Mononuclear cell (primary cell): Measurements from ENCODE around the gene MRPL34. TPM values are rescaled to one million over a fixed set of nuclear protein-coding genes. Genes with fewer than 3 reads are reported as not detected.
A peak's percentile ranks its signal among the peaks of the same experiment; 100 is the strongest.
"Not testable (repeated sequence)": the region's sequence is repeated elsewhere in the genome, so short reads cannot be mapped to it uniquely, and the experiment has no call there.

Experiments used
- H3K27me3 ChIP-seq: 2 replicates; pipeline ENCODE4 v1.6.0; 2011; ENCODE audit warnings: low read length, control low read depth; ENCODE audit not compliant: insufficient read depth
- H3K4me1 ChIP-seq: 2 replicates; pipeline ENCODE4 v1.5.1; 2011; ENCODE audit warnings: mild to moderate bottlenecking, low read length, control low read depth; ENCODE audit not compliant: insufficient read depth
- H3K4me3 ChIP-seq: 2 replicates; pipeline ENCODE4 v1.5.1; 2011; ENCODE audit warnings: mild to moderate bottlenecking, low read length, moderate library complexity
- H3K9me3 ChIP-seq: 2 replicates; pipeline ENCODE4 v1.5.1; 2011; ENCODE audit warnings: low read depth, mild to moderate bottlenecking, control low read depth, low read length
- total RNA-seq: library from RNA; depleted of rRNA; stranded (reverse); fragments of >200 nt; gene quantifications from one replicate; pipeline ENCODE4 v1.2.3, GENCODE V29; 2012

MRPL34 gene
- total RNA-seq, 1 donor, result 22.8 TPM

DNA sequence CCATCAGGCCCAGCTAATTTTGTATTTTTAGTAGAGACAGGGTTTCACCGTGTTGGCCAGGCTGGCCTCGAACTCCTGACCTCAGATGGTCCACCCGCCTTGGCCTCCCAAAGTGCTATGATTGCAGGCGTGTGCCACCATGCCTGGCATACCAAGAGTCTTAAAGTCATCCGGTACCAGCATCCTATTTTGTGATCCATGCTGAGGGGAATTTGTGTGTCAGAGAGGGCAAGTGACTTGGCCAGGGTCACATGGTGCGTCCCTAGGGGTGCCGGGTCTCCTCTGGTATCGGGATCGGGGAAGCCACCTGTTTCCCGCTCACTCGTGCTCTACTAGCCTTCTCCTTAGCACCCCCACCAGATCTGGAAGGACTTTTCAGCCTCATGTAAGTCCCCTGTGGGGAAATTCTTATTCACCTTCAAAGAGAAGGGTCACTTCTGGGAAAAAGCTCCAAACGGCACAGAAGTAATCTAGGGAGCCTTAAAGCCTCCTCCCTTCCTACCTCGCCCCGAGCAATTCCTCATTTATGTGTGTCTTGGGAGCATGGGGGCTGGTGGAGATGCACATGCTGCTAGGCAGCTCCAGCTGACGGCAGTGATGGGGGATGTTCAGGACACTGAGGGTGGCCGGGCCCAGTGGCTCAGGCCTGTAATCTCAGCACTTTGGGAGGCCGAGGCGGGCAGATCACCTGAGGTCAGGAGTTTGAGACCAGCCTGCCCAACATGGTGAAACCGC is 30.1 kb upstream of the MRPL34 start:
- H3K9me3 ChIP-seq, result no peaks in the 10 kb centered on the region
- H3K27me3 ChIP-seq, result no peaks in the 10 kb centered on the region
- H3K4me1 ChIP-seq, result no peaks in the 10 kb centered on the region
- no peak overlapping the region for H3K4me3 ChIP-seq

DNA sequence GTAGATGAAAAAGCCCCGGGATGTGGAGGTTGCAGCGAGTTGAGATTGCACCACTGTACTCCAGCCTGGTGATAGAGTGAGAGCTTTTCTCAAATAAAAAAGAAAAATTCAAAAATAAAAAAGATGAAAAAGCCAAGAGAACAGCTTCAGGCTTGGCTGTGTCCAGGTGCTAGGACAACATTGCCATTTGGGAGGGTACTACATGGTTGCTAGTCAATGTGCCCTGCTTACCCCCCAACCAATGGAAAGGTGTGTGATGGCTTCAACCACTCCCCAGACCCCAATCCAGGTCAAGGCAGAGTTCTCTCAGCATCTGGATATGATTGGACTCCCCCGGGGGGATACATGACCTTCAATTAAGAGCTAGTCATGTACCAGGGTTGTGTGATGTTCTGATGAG is 26.2 kb upstream of the MRPL34 start:
- Histone ChIP-seq H3K27me3 (no peaks in the 10 kb centered on the region), H3K4me3 (no peak overlapping the region), H3K4me1 (peaks cover 23% of the 10 kb centered on the region), H3K9me3 (no peaks in the 10 kb centered on the region)

DNA sequence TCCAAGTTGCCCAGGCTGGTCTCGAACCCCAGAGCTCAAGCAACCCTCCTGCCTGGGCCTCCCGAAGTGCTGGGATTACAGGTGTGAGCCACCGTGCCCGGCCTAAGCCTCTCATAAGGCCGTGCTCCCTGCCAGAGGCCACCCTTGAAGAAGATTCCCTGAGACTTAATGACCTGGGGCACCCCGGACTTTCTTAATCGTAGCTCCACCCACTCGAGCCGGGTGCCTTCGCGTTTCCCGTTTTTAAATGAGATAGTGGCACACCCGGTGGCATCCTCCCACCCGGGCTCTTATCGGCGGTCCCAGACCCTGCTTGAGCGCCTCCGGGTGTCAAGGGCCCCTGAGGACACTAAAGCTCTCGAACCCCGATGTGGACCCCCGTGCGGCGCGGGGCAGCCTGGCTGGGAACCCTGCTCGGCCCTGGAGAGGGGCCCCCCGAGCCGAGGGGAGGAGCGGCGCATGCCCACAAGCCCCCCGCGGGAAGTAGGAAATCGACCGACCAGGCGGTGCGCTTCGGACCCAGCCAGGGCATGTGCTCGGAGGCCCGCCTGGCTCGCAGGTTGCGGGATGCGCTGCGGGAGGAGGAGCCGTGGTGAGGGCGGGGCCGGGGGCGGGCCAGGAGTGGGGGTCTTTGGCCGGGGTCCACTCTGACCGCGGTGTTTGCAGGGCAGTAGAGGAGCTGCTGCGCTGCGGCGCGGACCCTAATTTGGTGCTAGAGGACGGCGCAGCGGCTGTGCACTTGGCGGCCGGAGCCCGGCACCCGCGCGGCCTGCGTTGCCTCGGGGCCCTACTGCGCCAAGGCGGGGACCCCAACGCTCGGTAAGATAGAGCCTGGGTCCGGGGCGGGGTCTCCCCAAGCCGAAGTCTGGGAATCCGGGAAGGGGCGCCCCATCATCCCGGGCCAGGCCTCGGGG is 24.0 kb upstream of the MRPL34 start, which contains the start of gene ANKLE1:
TSS of gene ANKLE1 (plus strand) at position 511 of the 914 bp plus-strand sequence. CDS start at position 531, 20 bp downstream.
- H3K27me3 ChIP-seq, result no peaks in the 10 kb centered on the region
- no peaks in the 10 kb centered on the region for H3K9me3 ChIP-seq
- peak within 1 kb of the TSS; percentile 44 for H3K4me3 ChIP-seq
- H3K4me1 ChIP-seq, result peaks cover 23% of the 10 kb centered on the region

DNA sequence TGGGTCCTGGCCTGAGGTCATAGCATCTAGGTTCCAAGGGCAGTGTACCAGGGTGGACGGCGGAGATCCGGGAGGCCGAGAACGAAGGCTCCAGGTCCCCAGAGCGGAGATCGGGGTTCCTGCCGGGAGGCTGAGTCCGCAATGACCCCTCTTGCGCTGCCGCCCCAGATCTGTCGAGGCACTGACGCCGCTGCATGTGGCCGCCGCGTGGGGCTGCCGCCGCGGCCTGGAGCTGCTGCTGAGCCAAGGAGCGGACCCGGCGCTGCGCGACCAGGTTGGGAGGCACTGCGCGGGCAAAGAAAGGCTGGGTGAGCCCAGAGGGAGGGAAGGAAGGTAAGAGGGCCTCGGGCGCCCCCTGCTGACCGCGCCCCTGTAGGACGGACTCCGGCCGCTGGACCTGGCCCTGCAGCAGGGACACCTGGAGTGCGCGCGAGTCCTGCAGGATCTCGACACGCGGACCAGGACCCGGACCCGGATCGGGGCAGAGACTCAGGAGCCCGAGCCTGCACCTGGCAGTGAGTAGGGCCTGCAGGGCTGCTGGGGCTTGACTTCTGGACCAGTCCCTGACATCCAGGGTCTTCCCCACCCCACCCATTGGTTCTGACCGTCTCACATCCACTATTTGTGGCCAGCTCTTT is 23.1 kb upstream of the MRPL34 start:
- Histone ChIP-seq H3K9me3 (no peaks in the 10 kb centered on the region), H3K4me3 (peak overlapping the region; percentile 44)

DNA sequence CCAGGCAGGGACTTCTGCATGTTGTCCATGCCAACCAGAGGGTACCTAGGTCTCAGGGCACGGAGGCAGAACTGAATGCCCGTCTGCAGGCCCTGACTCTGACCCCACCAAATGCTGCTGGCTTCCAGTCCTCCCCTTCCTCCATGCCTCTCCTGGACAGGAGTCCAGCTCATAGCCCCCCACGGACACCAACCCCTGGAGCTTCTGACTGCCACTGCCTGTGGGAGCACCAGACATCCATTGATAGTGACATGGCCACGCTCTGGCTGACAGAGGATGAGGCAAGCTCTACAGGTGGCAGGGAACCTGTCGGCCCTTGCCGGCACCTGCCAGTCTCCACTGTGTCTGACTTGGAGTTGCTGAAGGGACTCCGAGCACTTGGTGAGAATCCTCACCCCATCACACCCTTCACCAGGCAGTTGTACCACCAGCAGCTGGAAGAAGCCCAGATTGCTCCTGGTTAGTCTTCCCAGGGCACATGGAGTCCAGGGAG is 22.1 kb upstream of the MRPL34 start:
- Histone ChIP-seq H3K27me3 (no peaks in the 10 kb centered on the region), H3K4me1 (peaks cover 23% of the 10 kb centered on the region), H3K9me3 (no peaks in the 10 kb centered on the region), H3K4me3 (no peak overlapping the region)

More for the DNA sequence above, 23.1 kb upstream of the MRPL34 start:
- Histone ChIP-seq H3K27me3 (no peaks in the 10 kb centered on the region), H3K4me1 (peaks cover 23% of the 10 kb centered on the region)

DNA sequence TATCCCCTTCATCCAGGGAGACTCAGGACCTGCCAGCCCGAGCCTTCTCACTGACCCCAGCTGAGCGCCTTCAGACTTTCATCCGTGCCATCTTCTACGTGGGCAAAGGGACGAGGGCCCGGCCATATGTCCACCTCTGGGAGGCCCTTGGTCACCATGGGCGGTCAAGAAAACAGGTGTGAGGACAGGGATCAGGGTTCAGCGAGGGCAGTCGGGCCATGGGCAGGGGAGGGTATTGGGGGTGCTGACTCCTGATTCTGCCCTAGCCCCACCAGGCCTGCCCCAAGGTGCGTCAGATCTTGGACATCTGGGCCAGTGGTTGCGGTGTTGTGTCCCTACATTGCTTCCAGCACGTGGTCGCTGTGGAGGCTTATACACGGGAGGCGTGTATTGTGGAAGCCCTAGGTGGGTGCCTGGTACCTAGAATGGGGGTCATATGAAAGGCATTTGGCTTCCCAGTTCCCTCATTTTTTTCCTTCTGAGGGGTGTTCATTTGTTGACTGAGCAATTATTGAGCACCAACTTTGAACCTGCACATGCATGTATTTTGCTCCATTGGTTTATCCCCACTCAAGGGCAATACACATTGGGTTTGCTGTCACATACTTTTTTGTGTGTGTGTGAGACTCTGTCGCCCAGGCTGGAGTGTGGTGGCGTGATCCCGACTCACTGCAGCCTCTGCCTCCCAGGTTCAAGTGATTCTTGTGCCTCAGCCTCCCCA is 20.1 kb upstream of the MRPL34 start:
- H3K4me3 ChIP-seq, result no peak overlapping the region
- H3K27me3 ChIP-seq, result no peaks in the 10 kb centered on the region
- H3K4me1 ChIP-seq, result peaks cover 23% of the 10 kb centered on the region
- no peaks in the 10 kb centered on the region for H3K9me3 ChIP-seq

DNA sequence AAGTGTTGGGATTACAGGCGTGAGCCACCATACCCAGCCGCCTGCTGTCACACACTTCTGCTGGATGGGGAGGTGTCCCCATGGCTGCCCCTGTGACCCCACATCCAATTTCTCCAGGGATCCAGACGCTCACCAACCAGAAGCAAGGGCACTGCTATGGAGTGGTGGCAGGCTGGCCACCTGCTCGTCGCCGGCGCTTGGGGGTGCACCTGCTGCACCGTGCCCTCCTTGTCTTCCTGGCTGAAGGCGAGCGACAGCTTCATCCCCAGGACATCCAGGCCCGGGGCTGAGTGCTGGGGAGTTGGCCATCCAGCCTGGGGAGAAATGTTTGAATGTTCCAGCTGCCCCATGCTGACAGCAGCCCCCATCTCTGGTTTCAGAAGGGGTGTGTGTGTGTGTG is 19.4 kb upstream of the MRPL34 start:
- Histone ChIP-seq H3K27me3 (no peaks in the 10 kb centered on the region), H3K4me1 (peaks cover 18% of the 10 kb centered on the region), H3K4me3 (no peak overlapping the region), H3K9me3 (no peaks in the 10 kb centered on the region)

DNA sequence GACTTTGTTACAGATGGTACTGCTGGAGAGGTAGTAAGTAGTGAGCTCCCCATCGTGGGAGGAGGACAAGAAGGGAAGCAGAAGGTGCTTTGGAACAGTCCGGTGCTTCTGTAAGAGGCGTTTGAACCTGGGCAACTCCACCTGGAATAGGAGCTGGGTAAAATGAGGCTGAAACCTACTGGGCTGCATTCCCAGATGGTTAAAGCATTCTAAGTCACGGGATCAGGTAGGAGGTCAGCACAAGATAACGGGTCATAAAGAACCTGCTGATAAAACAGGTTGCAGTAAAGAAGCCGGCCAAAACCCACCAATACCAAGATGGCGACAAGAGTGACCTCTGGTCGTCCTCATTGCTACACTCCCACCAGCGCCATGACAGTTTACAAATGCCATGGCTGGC is 18.9 kb upstream of the MRPL34 start:
- Histone ChIP-seq H3K9me3 (no peaks in the 10 kb centered on the region), H3K4me1 (peaks cover 13% of the 10 kb centered on the region), H3K27me3 (no peaks in the 10 kb centered on the region), H3K4me3 (no peak overlapping the region)

DNA sequence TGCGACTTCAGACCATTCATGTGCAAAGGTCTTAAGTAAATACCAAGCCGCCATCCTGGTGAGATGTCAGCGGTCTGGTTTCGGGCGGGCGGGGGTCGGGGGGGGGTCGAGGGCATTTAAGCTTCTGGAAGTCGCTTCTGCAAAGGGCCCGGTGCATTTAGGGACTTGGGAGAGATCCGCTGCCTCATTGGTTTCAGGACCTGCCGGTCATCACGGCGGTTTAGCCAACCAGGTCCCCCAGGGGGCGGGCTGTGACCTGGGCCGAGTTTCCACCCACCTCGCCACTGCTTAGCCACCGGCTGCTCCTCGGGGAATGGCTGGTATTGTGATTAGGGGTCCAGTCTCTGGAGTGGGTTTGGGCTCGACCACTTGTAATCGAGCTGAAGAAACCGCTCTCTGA is 16.2 kb upstream of the MRPL34 start:
- Histone ChIP-seq H3K4me1 (peaks cover 11% of the 10 kb centered on the region), H3K9me3 (no peaks in the 10 kb centered on the region), H3K4me3 (no peak overlapping the region), H3K27me3 (no peaks in the 10 kb centered on the region)

DNA sequence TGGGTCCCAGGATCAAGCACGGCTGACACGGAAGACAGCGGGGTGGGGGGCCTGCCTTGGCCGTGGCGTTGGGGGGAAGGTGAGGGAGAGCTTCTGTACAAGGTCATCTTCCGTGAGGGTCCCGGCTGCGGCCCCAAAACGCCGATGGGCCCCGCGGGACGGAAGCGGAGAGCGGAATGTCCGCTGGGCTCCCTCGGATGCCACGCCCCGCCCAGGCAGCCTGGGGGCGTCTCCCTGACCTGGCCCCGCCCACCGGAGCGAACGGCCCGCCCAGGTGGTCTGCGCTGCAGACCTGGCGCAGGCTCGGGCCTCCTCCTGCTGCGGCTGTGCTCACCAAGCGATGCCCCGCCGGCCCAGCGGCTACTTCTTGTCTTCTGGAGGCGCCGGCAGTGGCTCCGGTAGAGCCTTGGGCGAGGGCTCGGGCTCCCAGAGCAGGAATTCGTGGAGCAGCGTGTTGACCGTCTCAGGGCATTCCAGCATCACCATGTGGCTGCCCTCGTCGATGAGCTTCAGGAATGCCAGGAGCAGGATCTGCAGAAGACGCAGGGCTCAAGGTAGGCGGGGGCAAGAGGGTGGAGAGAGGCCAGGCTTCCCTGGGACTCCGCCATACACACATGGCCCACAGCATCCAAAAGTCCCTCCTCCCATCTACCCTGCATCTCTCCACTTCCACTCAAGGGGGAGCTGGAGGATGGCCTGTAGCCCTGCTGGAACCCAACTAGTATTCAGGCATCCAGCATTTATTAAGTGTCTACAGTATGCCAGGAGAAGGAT is 13.2 kb upstream of the MRPL34 start:
- no peaks in the 10 kb centered on the region for H3K27me3 ChIP-seq
- H3K9me3 ChIP-seq, result no peaks in the 10 kb centered on the region
- H3K4me3 ChIP-seq, result peak overlapping the region; percentile 47
- H3K4me1 ChIP-seq, result peaks cover 11% of the 10 kb centered on the region

DNA sequence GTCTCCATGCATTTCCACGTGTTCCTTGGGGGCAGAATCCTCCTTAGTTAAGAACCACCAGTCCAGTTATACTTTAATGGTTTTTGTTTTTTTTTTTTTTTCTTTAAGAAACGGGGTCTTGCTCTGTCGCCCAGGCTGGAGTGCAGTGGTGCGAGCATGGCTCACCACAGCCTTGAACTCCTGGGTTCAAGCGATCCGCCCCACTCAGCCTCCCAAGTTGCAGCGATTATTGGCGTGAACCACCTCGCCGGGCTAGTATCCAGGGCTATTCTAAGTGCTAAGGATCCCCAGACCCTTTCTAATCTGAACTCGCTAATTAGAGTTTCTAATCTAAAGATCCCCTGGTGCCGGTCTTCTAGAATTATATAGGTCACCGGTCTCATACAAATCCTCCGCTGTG is 12.1 kb upstream of the MRPL34 start:
- Histone ChIP-seq H3K9me3 (no peaks in the 10 kb centered on the region), H3K4me1 (peaks cover 11% of the 10 kb centered on the region), H3K4me3 (no peak overlapping the region), H3K27me3 (no peaks in the 10 kb centered on the region)

DNA sequence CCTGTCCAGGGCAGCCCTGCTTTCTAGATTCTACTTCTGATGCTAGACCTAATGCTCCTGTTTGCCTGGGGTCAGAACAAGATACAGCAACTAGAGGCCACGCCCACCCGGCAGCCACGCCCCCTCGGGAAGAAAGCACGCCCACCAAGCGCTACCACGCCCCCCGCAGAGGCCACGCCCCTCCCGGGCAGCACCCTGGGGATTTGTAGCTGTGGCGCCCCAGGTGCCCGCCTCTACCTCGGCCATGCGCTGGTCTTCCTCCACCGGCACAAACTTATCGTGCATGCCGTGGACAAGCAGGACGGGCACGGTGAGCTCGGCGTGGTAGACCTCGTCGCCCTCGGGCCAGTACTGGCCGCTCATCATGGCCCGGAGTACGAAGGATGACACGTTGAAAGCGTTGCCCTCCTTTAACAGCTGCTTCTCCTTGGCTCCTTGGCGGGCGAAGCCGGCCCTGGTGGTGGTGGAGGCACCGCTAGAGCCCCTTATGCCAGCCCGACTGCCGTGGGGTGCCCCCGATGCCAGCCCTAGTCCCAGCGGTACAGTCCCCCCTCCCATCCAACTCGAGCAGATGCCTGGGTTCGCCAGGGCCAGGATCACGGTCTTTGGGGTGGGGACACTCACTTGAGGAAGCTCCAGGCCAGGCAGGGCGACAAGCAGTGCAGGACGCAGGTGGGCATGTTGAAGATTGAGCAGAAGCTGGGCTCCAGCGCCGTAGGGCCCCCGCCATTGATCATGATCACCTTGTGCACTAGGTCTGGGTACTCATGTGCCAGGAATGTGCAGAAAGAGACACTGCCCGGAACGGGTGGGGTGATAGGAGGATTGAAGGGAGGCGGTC is 11.4 kb upstream of the MRPL34 start:
- Histone ChIP-seq H3K4me3 (no peak overlapping the region), H3K27me3 (no peaks in the 10 kb centered on the region), H3K4me1 (peaks cover 11% of the 10 kb centered on the region), H3K9me3 (no peaks in the 10 kb centered on the region)

DNA sequence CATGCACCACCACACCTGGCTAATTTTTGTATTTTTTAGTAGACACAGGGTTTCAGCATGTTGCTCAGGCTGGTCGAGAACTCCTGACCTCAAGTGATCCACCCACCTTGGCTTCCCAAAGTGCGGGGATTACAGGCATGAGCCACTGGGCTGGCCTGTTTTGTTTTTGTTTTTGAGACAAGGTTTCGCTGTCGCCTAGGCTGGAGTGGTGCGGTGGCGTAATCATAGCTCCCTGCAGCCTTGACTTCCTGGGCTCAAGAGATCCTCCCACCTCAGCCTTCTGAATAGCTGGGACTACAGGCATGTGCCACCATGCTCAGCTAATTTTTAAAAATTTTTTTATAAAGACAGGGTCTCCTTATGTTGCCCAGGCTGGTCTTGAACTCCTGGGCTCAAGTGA is 10.1 kb upstream of the MRPL34 start:
- not testable (repeated sequence) for H3K9me3 ChIP-seq, H3K4me3 ChIP-seq, H3K27me3 ChIP-seq
- peaks cover 11% of the 10 kb centered on the region for H3K4me1 ChIP-seq
